Keratinocyte (primary cell): ENCODE data around the gene TRMT1. TPM values are rescaled to one million over a fixed set of nuclear protein-coding genes. Genes with fewer than 3 reads are reported as not detected.

Experiments
- DNase-seq: peaks from one replicate; pipeline ENCODE4 v3.0.0-alpha.2; 2011; ENCODE audit warnings: low read depth, missing footprints, low spot score
- FAIRE-seq: peaks from 2 replicates; lab custom pipeline; 2011; peaks lifted over from hg19 to GRCh38; lab: Jason Lieb, UNC
- H2AFZ ChIP-seq: 2 replicates; pipeline ENCODE4 v1.6.0; 2012; ENCODE audit warnings: low read length, control low read depth, inconsistent platforms; ENCODE audit not compliant: control insufficient read depth
- H3K27ac ChIP-seq: 2 replicates; pipeline ENCODE4 v1.5.1; 2011; ENCODE audit warnings: low read length; ENCODE audit not compliant: control insufficient read depth, insufficient read depth
- H3K27me3 ChIP-seq: 3 replicates; pipeline ENCODE4 v1.6.0; 2011; ENCODE audit warnings: low read length; ENCODE audit not compliant: control insufficient read depth, insufficient read depth; ENCODE audit errors: extremely low read depth
- H3K36me3 ChIP-seq, 2 experiments: 2 replicates in 1 of 2; 3 replicates in 1 of 2; pipeline ENCODE4 v1.5.1; 2011; ENCODE audit warnings: low read length in 2 of 2, mild to moderate bottlenecking in 1 of 2; ENCODE audit not compliant: control insufficient read depth in 2 of 2, insufficient read depth in 2 of 2; ENCODE audit errors: extremely low read depth in 1 of 2
- H3K4me1 ChIP-seq: 3 replicates; pipeline ENCODE4 v1.5.1; 2011; ENCODE audit warnings: low read length; ENCODE audit not compliant: control insufficient read depth, insufficient read depth; ENCODE audit errors: extremely low read depth
- H3K4me2 ChIP-seq: 3 replicates; pipeline ENCODE4 v1.6.0; 2011; ENCODE audit warnings: low read depth, low read length; ENCODE audit not compliant: control insufficient read depth, insufficient read depth; ENCODE audit errors: extremely low read depth
- H3K4me3 ChIP-seq, 3 experiments: fragments of 200-600 bp in 1 of 3; sonication (generic) in 1 of 3; 2 replicates in 2 of 3; 3 replicates in 1 of 3; pipeline ENCODE4 v1.5.1; 2011 to 2016; ENCODE audit warnings: low read length in 3 of 3, mild to moderate bottlenecking in 3 of 3, control low read depth in 2 of 3, inconsistent platforms in 1 of 3, low read depth in 1 of 3, mixed read lengths in 1 of 3, mixed run types in 1 of 3, moderate library complexity in 1 of 3; ENCODE audit not compliant: control insufficient read depth in 2 of 3, insufficient read depth in 2 of 3; ENCODE audit errors: extremely low read depth in 1 of 3
- H3K79me2 ChIP-seq: 2 replicates; pipeline ENCODE4 v1.6.0; 2012; ENCODE audit warnings: low read length; ENCODE audit not compliant: control insufficient read depth, insufficient read depth
- H3K9ac ChIP-seq: 3 replicates; pipeline ENCODE4 v1.6.0; 2011; ENCODE audit warnings: low read length; ENCODE audit not compliant: control insufficient read depth, insufficient read depth; ENCODE audit errors: extremely low read depth
- H3K9me1 ChIP-seq: 3 replicates; pipeline ENCODE4 v1.6.0; 2011; ENCODE audit warnings: low read length; ENCODE audit not compliant: control insufficient read depth, insufficient read depth; ENCODE audit errors: extremely low read depth
- H3K9me3 ChIP-seq: 2 replicates; pipeline ENCODE4 v1.5.1; 2012; ENCODE audit warnings: low read depth, low read length; ENCODE audit not compliant: control insufficient read depth
- H4K20me1 ChIP-seq: 3 replicates; pipeline ENCODE4 v1.6.0; 2011; ENCODE audit warnings: low read length; ENCODE audit not compliant: control insufficient read depth, insufficient read depth; ENCODE audit errors: extremely low read depth
- EZH2 ChIP-seq: IDR thresholded peaks from one replicate; pipeline ENCODE4 v1.6.1; 2012; ENCODE audit warnings: inconsistent platforms, mild to moderate bottlenecking, low read length, moderate library complexity
- dilution Hi-C: fragments of 300-500 bp; cut with MboI; formaldehyde crosslinking; loops from one replicate; pipeline ENCODE4 v1.7.0; 2020; ENCODE audit warnings: low sequenced_read_pairs; ENCODE audit not compliant: extremely low pct_ligation_motif_present
- polyA plus RNA-seq, 5 experiments: library from polyadenylated mRNA; depleted of rRNA in 3 of 5; stranded (reverse) in 3 of 5; stranded (forward) in 1 of 5; unstranded in 1 of 5; fragments of >200 nt; gene quantifications; 1 replicate in 1 of 5; 2 replicates in 3 of 5; 3 replicates in 1 of 5; pipeline versions ENCODE4 v1.2.1 to v1.2.3, GENCODE V29; 2011 to 2012; ENCODE audit warnings: missing spikeins in 2 of 5, low read depth in 1 of 5, low replicate concordance in 1 of 5
- TF ChIP-seq, protein P1 (sequence below), 3 experiments: IDR thresholded peaks in 1 of 3; conservative IDR thresholded peaks in 1 of 3; optimal IDR thresholded peaks in 1 of 3; 2 replicates in 2 of 3; 3 replicates in 1 of 3; pipeline versions ENCODE3 to v1.5.1; 2011; ENCODE audit warnings: low read length in 3 of 3, mild to moderate bottlenecking in 3 of 3, moderate library complexity in 2 of 3, control low read depth in 1 of 3, inconsistent platforms in 1 of 3; ENCODE audit not compliant: insufficient read depth in 2 of 3; ENCODE audit errors: extremely low read depth in 1 of 3

Gene TRMT1
- polyA plus RNA-seq, 1 donor (not counting 4 experiments of a cell fraction or from before 2014, with no cell fraction given), result 30.9 TPM

DNA sequence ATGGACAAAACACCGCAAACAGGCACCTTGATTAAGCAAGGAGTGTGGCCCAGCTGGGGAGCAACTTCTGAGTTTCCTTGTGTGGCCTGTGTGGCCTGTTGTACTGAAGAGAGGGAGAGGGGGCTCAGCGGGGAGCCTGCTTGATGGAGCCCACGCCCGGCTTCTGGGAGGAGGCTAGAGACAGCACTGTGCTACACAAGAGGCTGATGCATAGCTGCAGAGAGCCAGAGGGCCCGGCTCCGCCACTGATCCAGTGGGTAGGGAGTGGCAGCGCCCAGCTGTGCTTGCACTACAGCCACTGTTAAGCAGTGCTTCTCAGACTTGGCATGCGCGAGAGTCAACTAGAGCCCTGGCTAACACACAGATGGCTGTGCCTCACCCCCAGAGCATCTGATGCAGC, 32.9 kb downstream of the TRMT1 start:
- no peak overlapping the region for H3K27ac ChIP-seq
- no peak overlapping the region for H3K4me2 ChIP-seq
- no peaks in the 10 kb centered on the region for H3K9me1 ChIP-seq
- H3K27me3 ChIP-seq, result no peaks in the 10 kb centered on the region
- no peak overlapping the region for H3K9ac ChIP-seq
- no peak overlapping the region for H2AFZ ChIP-seq
- no peak overlapping the region for H3K4me3 ChIP-seq
- H3K36me3 ChIP-seq, result peaks cover 3 to 12% of the 10 kb centered on the region in 2 experiments
- no peaks in the 10 kb centered on the region for H3K9me3 ChIP-seq
- H4K20me1 ChIP-seq, result no peaks in the 10 kb centered on the region
- DNase-seq (no peak), FAIRE-seq (no peak)
- H3K79me2 ChIP-seq, result no peaks in the 10 kb centered on the region
- peaks cover 10% of the 10 kb centered on the region for H3K4me1 ChIP-seq
- no peak for TF ChIP-seq EZH2
- TF ChIP-seq, protein P1, sequence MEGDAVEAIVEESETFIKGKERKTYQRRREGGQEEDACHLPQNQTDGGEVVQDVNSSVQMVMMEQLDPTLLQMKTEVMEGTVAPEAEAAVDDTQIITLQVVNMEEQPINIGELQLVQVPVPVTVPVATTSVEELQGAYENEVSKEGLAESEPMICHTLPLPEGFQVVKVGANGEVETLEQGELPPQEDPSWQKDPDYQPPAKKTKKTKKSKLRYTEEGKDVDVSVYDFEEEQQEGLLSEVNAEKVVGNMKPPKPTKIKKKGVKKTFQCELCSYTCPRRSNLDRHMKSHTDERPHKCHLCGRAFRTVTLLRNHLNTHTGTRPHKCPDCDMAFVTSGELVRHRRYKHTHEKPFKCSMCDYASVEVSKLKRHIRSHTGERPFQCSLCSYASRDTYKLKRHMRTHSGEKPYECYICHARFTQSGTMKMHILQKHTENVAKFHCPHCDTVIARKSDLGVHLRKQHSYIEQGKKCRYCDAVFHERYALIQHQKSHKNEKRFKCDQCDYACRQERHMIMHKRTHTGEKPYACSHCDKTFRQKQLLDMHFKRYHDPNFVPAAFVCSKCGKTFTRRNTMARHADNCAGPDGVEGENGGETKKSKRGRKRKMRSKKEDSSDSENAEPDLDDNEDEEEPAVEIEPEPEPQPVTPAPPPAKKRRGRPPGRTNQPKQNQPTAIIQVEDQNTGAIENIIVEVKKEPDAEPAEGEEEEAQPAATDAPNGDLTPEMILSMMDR (optimal IDR thresholded peaks at IDR 0.05 in 1 of 3, IDR thresholded peaks at IDR 0.05 in 1 of 3, conservative IDR thresholded peaks at IDR 0.05 in 1 of 3; ENCODE audit: extremely low read depth in 1 of 3, insufficient read depth in 2 of 3, low read length in 3 of 3), result no peak
- dilution Hi-C loops, result no loop called here

DNA sequence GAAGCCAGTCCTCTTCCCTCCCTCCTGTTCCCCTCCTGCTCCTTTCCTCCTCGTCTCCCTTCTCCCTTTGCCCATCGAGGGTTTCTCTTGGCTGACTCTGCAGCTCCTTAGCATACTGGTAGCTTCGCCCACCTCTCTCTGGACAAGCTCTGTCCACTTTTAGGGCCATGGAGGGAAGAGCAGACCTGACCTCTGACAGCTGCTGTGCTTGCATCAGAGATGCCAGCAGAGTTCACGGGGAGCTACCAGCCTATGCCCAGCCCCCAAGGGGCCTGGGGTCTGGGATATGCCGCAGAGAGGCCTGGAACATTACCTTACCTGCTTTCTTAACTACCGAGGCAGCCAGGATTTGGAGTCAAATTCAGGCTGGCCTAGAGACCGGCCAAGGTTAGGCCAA, 33.5 kb downstream of the TRMT1 start:
- H3K4me2 ChIP-seq, result no peak overlapping the region
- H3K9me1 ChIP-seq, result no peaks in the 10 kb centered on the region
- H3K27ac ChIP-seq, result no peak overlapping the region
- H2AFZ ChIP-seq, result no peak overlapping the region
- H4K20me1 ChIP-seq, result no peaks in the 10 kb centered on the region
- no peak overlapping the region for H3K4me3 ChIP-seq
- H3K9ac ChIP-seq, result no peak overlapping the region
- H3K9me3 ChIP-seq, result no peaks in the 10 kb centered on the region
- TF ChIP-seq EZH2, result no peak
- TF ChIP-seq, protein P1 (optimal IDR thresholded peaks at IDR 0.05 in 1 of 3, IDR thresholded peaks at IDR 0.05 in 1 of 3, conservative IDR thresholded peaks at IDR 0.05 in 1 of 3; ENCODE audit: extremely low read depth in 1 of 3, insufficient read depth in 2 of 3, low read length in 3 of 3), result no peak
- no peaks in the 10 kb centered on the region for H3K27me3 ChIP-seq
- FAIRE-seq (no peak), DNase-seq (no peak)
- dilution Hi-C loops, result no loop called here
- H3K4me1 ChIP-seq, result peaks cover 16% of the 10 kb centered on the region
- peaks cover 9 to 12% of the 10 kb centered on the region in 2 experiments for H3K36me3 ChIP-seq
- no peaks in the 10 kb centered on the region for H3K79me2 ChIP-seq
